Raji (cell line): ENCODE measurements around the gene HTR4.

Experiments used
- POLR2A ChIP-seq: IDR thresholded peaks from 2 replicates; pipeline ENCODE4 v1.6.1; 2011; ENCODE audit warnings: low read depth, low read length, control low read depth; ENCODE audit not compliant: insufficient read depth

Gene HTR4

GRCh38 chr5:148540647-148541046, 113.7 kb downstream of the HTR4 start:
- no peak for TF ChIP-seq POLR2A

- TF ChIP-seq POLR2A = no peak
These were observed 114.5 kb downstream of the HTR4 start for GRCh38 chr5:148539851-148540250.

- TF ChIP-seq POLR2A = no peak
These were observed 119.1 kb downstream of the HTR4 start for GRCh38 chr5:148535190-148535589.

GRCh38 chr5:148532969-148533670, 121.2 kb downstream of the HTR4 start:
- TF ChIP-seq POLR2A = no peak

- TF ChIP-seq POLR2A = no peak
These were observed 129.6 kb downstream of the HTR4 start for GRCh38 chr5:148524721-148525120.

DNA sequence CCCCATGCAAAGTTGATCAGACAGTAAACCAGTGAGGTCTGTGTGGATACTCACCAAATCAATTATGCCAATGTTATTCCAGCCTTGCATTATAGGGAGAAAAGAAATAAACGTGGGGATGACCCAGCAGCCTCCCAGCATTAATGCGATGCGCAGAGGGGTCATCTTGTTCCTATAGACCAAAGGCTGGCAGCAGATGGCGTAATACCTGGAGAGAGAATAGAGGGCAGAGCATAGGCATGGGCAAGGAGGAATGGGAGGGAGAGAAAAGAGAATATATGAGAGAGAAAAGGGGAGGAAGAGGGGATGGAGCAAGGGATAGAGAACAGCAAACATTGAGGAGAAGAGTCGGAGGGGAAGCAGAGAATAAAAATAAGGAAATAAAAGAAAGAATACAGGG, 131.2 kb downstream of the HTR4 start:
- no peak for TF ChIP-seq POLR2A

DNA sequence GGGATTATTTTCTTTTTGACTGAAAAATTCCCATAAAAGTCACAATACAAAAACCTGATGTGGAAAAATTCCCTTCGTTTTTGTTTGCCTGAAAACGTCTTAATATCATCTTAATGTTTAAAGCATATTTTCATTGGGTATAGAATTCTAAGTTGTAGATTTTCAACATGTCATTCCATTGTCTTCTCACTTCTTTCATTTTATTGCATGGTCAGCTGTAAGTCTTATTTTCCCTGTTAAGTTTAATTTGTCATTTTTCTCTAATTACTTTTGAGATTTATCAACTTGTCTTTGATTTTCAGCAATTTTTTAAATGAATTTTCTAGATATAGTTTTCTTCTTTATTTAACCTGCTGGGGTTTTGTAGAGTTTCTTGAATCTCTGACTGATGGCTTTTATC, 138.9 kb downstream of the HTR4 start:
- TF ChIP-seq POLR2A = no peak

- TF ChIP-seq POLR2A = no peak
These were observed 140.0 kb downstream of the HTR4 start for GRCh38 chr5:148514344-148514743.

- TF ChIP-seq POLR2A = no peak
These were observed 141.8 kb downstream of the HTR4 start for GRCh38 chr5:148512498-148512897.

DNA sequence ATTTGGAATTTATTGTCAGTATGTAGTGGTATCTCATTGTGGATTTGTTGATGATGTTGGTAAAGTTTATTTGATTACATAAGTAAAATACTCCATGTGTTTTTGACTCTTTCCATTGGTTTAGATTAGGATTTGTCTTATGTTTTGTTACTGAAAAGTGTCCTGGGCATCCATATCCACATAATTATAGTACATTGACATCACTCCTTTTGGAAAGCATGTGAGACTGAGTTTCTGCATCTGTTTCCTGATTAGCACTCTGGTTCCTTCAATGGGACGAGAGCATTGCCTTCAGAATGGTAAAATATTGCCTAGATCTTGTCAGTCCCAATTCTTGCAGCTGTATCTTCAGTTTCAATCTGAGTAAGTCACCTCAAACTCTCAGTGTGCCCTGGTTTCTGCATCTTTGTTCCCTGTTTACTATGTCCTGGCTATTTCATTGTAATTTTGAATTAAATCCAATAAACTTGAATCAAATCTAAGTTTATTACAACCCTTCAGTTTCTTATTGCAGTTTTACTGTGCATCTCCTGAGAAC, 142.4 kb downstream of the HTR4 start:
- TF ChIP-seq POLR2A = no peak

DNA sequence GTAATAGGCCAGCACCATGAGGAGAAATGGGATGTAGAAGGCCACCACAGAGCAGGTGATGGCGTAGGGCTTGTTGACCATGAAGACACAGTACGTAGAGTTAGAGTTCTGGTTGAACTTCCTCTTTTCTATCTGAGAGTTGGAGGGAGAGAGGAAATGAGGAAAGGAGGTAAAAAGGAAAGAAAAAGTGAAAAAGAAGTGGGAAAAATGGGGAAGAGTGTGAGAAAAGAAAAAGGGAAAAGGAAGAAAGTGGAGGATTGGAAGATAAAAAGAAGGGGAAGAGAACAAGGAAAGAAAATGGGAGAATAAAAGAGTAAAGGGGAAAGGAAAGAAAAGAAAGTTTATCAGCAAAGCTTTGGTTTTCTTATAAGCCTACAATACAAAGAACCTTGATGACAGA, 144.4 kb downstream of the HTR4 start:
- no peak for TF ChIP-seq POLR2A

GRCh38 chr5:148507648-148508047, 146.7 kb downstream of the HTR4 start:
- no peak for TF ChIP-seq POLR2A

GRCh38 chr5:148499452-148499851, 154.9 kb downstream of the HTR4 start:
- no peak for TF ChIP-seq POLR2A

DNA sequence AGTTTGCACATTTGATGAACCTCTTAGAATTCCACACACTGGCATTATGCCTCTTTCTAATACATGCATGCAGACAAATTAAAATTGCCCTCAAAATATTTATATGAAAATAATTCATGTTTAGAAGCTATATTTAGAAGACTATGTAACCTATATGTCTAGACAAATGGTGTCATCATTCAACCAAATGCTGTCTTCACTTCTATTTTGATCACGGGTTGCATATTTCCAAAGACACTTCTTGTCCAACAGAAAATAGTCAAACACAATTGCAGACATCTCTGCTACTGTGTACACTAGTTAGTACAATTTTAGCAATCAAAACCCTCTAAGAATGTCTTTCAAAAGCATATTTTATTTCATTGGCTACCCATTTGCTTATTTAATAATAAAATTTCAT, 156.6 kb downstream of the HTR4 start:
- TF ChIP-seq POLR2A = no peak

DNA sequence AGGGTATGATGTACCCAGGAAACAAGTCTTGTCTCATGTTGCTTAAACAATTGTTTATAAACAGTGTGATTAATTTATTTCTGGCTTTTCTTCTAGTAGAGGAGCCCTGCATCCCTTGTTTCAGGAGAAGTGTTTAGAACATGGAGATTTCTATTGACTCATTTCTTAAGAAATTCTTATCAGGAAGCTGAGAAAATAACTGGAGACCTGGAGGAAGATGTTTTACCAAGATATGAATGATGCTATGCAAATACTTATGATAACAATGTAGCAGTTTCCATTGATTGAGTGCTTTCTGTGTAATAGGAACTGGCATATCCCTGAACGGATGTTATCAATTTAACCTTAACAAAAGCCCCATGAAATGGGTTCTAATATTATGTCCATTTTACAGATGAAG, 162.0 kb downstream of the HTR4 start:
- no peak for TF ChIP-seq POLR2A

DNA sequence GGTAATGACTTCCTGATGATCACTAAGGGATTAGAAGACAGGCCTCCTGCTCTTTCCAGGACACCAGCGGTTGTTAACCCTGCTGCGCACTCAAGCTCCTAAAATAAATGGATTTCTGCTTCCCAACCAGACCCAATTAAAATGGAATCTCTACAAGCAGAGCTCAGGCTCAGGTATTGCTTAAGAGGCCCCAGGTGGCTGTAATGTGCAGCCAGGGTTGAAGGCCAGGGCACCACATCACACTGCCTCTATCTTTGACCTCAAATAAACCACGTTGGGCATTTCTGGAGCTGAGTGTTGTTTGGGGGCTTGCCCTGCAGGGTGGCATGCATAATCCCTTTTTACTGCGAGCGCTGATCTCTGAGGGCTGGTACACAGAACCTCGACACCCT, 162.5 kb downstream of the HTR4 start:
- no peak for TF ChIP-seq POLR2A
